Lung (tissue), 12 donors: ENCODE measurements around the gene ZMIZ2. TPM values are rescaled to one million over a fixed set of nuclear protein-coding genes. Genes with fewer than 3 reads are reported as not detected.

ENCODE experiments used
- ATAC-seq: fragments of 200-7000 bp; cut with Tn5 transposase; one replicate; pipeline ENCODE4 v1.9.1; 2020; ENCODE audit warnings: moderate number of reproducible peaks; ENCODE audit not compliant: insufficient read depth, low FRiP score
- DNase-seq, 3 donors: peaks; one replicate each; pipeline ENCODE4 v3.0.0-alpha.2; 2013 to 2017
- H3K27ac ChIP-seq, 2 donors: one replicate each; pipeline ENCODE4 v1.5.1; 2013; ENCODE audit warnings: mild to moderate bottlenecking in 2 of 2, moderate library complexity in 2 of 2, control low read depth in 1 of 2, inconsistent platforms in 1 of 2, low read depth in 1 of 2, low read length in 1 of 2
- H3K27me3 ChIP-seq, 3 donors: one replicate each; pipeline ENCODE4 v1.5.1; 2013; ENCODE audit warnings: low read length in 2 of 3; ENCODE audit not compliant: control insufficient read depth in 3 of 3, insufficient read depth in 3 of 3
- H3K36me3 ChIP-seq, 4 donors: one replicate each; pipeline ENCODE4 v1.5.1; 2013; ENCODE audit warnings: low read length in 4 of 4, mild to moderate bottlenecking in 1 of 4, moderate library complexity in 1 of 4; ENCODE audit not compliant: control insufficient read depth in 4 of 4, insufficient read depth in 4 of 4
- H3K4me1 ChIP-seq, 5 donors: one replicate each; pipeline ENCODE4 v1.5.1; 2013; ENCODE audit warnings: low read length in 5 of 5, mild to moderate bottlenecking in 2 of 5, moderate library complexity in 1 of 5; ENCODE audit not compliant: control insufficient read depth in 5 of 5, insufficient read depth in 5 of 5
- H3K4me3 ChIP-seq: one replicate; pipeline ENCODE4 v1.5.1; 2013; ENCODE audit warnings: mild to moderate bottlenecking, control low read depth, moderate library complexity
- H3K9ac ChIP-seq, 2 donors: one replicate each; pipeline ENCODE4 v1.5.1; 2013; ENCODE audit warnings: low read length in 2 of 2, control low read depth in 1 of 2; ENCODE audit not compliant: insufficient read depth in 1 of 2
- H3K9me3 ChIP-seq, 4 donors: one replicate each; pipeline ENCODE4 v1.5.1; 2013; ENCODE audit warnings: low read length in 3 of 4, mild to moderate bottlenecking in 1 of 4, moderate library complexity in 1 of 4; ENCODE audit not compliant: control insufficient read depth in 4 of 4, insufficient read depth in 3 of 4
- WGBS, 2 donors: extraction: QIAGEN DNeasy Blood & Tissue Kit; methylation state at CpG; one replicate each; pipeline ENCODE4 v1.1.7; 2013; 5-methylcytosine and 5-hydroxymethylcytosine counted together
- polyA plus RNA-seq, 2 donors: library from polyadenylated mRNA; stranded (reverse); fragments of 200-250 nt; gene quantifications; one replicate each; pipeline ENCODE4 v1.2.1, GENCODE V29; 2013
- total RNA-seq, 2 donors: library from RNA; depleted of rRNA in 1 of 2; stranded (reverse); fragments of >200 nt in 1 of 2; gene quantifications; one replicate each; pipeline ENCODE4 v1.2.1, GENCODE V29; 2014 to 2021
- TF ChIP-seq, protein P1 (sequence below): IDR thresholded peaks from 2 replicates; pipeline ENCODE4 v1.5.1; 2012; ENCODE audit warnings: mild to moderate bottlenecking; ENCODE audit errors: control extremely low read depth, extremely low read depth
- donor health status: control.
- donor health status: control.
- donor health status: Bipolar disorder and iron deficiency.
- donor health status: healthy.
- donor health status: DM: yes; HTN: yes; CAD: no.

The ZMIZ2 gene
- total and polyA plus RNA-seq, 4 donors, result 26.2 to 103 (median 53.7) TPM

DNA sequence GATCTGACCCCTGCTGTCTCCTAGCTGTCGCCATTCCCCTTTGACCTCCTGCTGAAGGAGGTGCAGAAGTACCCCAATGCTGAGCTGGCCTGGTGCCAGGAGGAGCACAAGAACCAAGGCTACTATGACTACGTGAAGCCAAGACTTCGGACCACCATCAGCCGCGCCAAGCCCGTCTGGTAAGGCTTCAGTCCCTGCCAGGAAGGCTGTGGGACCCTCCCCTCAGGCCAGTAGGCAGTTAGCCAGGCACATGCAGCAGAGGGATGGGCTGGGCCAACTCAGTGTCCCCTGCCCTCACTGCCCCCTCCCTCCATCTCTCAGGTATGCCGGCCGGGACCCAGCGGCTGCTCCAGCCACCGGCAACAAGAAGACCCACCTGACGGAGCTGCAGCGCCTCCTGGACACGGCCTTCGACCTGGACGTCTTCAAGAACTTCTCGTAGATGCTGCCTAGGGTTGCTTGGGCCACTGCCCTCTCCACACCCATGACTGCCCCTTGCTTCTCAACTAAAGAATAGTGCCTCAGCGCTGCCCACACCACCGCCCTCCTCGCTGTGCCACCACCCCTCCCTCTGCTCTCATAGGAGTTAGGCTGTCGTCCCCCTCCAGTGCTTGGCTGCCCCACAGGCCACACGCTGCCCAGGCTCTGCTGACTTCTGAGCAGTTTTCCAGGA, 41.0 kb upstream of the ZMIZ2 start:
- H3K4me3 ChIP-seq, result no peak overlapping the region
- DNase-seq (no peak), ATAC-seq (no peak)
- no peak overlapping the region for H3K27ac ChIP-seq
- WGBS, 2 donors, result 95 to 96% methylated on average over 20 to 21 of the region's 21 CpGs
- TF ChIP-seq, protein P1, sequence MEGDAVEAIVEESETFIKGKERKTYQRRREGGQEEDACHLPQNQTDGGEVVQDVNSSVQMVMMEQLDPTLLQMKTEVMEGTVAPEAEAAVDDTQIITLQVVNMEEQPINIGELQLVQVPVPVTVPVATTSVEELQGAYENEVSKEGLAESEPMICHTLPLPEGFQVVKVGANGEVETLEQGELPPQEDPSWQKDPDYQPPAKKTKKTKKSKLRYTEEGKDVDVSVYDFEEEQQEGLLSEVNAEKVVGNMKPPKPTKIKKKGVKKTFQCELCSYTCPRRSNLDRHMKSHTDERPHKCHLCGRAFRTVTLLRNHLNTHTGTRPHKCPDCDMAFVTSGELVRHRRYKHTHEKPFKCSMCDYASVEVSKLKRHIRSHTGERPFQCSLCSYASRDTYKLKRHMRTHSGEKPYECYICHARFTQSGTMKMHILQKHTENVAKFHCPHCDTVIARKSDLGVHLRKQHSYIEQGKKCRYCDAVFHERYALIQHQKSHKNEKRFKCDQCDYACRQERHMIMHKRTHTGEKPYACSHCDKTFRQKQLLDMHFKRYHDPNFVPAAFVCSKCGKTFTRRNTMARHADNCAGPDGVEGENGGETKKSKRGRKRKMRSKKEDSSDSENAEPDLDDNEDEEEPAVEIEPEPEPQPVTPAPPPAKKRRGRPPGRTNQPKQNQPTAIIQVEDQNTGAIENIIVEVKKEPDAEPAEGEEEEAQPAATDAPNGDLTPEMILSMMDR, result no peak
- peaks cover 12 to 33% (median 26%) of the 10 kb centered on the region in 4 donors for H3K36me3 ChIP-seq
- H3K27me3 ChIP-seq, result no peaks in the 10 kb centered on the region
- peaks cover 0 to 3% (median 0%) of the 10 kb centered on the region in 5 donors for H3K4me1 ChIP-seq
- H3K9me3 ChIP-seq, result peaks cover 0 to 1% (median 0%) of the 10 kb centered on the region in 4 donors
- no peak overlapping the region for H3K9ac ChIP-seq

GRCh38 chr7:44709011-44709915, 39.4 kb upstream of the ZMIZ2 start:
- Histone ChIP-seq H3K9ac (no peak overlapping the region), H3K36me3 (peaks cover 12 to 33% (median 22%) of the 10 kb centered on the region in 4 donors), H3K27me3 (no peaks in the 10 kb centered on the region), H3K4me1 (peaks cover 0 to 5% (median 0%) of the 10 kb centered on the region in 5 donors), H3K27ac (no peak overlapping the region), H3K9me3 (peaks cover 0 to 1% (median 0%) of the 10 kb centered on the region in 4 donors), H3K4me3 (no peak overlapping the region)
- no peak for DNase-seq
- WGBS, 2 donors, result 87 to 90% methylated on average over 19 of the region's 19 CpGs
- TF ChIP-seq, protein P1, result no peak
- no peak for ATAC-seq

GRCh38 chr7:44709945-44710596, 38.6 kb upstream of the ZMIZ2 start:
- no peak overlapping the region for H3K4me3 ChIP-seq
- TF ChIP-seq, protein P1, result no peak
- WGBS, 2 donors, result 89 to 97% methylated on average over 10 of the region's 10 CpGs
- no peak overlapping the region for H3K9ac ChIP-seq
- peaks cover 0 to 5% (median 0%) of the 10 kb centered on the region in 5 donors for H3K4me1 ChIP-seq
- no peak for DNase-seq
- H3K27ac ChIP-seq, result no peak overlapping the region
- ATAC-seq, result no peak
- peaks cover 12 to 33% (median 22%) of the 10 kb centered on the region in 4 donors for H3K36me3 ChIP-seq
- H3K9me3 ChIP-seq, result peaks cover 0 to 1% (median 0%) of the 10 kb centered on the region in 4 donors
- H3K27me3 ChIP-seq, result no peaks in the 10 kb centered on the region
